AG10803 (cell line): Measurements from ENCODE around the gene RNF5.
"Not testable (repeated sequence)": the region's sequence is repeated elsewhere in the genome, so short reads cannot be mapped to it uniquely, and the experiment has no call there.

Source experiments
- DNase-seq: peaks from one replicate; pipeline ENCODE4 v3.0.0; 2010; ENCODE audit warnings: low read depth
- H3K4me3 ChIP-seq: 2 replicates; pipeline ENCODE4 v1.5.1; 2011; ENCODE audit warnings: mild to moderate bottlenecking, low read length, control low read depth
- TF ChIP-seq, protein P1 (sequence below): conservative IDR thresholded peaks from 2 replicates; pipeline ENCODE4 v1.5.1; 2011; ENCODE audit warnings: mild to moderate bottlenecking, low read length, control low read depth, inconsistent platforms

RNF5 gene

DNA sequence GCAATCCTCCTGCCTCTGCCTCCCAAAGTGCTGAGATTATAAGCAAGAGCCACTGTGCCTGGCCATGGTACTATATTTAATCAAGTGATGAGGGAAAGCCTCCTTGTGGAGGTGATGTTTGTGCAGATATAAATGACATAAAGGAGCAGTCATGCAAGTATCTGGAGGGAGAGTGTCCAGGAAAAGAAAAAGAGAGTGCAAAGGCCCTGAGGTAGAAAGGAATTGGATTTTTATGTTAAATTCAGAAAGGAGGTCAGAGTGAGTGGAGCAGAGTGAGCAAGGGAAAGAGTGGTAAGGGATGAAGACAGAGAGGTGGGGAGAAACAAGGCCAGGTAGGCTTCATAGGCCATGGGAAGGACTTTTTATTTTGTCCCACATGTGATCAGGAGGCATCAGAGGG, 40.8 kb upstream of the RNF5 start:
- TF ChIP-seq, protein P1, sequence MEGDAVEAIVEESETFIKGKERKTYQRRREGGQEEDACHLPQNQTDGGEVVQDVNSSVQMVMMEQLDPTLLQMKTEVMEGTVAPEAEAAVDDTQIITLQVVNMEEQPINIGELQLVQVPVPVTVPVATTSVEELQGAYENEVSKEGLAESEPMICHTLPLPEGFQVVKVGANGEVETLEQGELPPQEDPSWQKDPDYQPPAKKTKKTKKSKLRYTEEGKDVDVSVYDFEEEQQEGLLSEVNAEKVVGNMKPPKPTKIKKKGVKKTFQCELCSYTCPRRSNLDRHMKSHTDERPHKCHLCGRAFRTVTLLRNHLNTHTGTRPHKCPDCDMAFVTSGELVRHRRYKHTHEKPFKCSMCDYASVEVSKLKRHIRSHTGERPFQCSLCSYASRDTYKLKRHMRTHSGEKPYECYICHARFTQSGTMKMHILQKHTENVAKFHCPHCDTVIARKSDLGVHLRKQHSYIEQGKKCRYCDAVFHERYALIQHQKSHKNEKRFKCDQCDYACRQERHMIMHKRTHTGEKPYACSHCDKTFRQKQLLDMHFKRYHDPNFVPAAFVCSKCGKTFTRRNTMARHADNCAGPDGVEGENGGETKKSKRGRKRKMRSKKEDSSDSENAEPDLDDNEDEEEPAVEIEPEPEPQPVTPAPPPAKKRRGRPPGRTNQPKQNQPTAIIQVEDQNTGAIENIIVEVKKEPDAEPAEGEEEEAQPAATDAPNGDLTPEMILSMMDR, result no peak
- DNase-seq, result no peak
- no peak overlapping the region for H3K4me3 ChIP-seq

DNA sequence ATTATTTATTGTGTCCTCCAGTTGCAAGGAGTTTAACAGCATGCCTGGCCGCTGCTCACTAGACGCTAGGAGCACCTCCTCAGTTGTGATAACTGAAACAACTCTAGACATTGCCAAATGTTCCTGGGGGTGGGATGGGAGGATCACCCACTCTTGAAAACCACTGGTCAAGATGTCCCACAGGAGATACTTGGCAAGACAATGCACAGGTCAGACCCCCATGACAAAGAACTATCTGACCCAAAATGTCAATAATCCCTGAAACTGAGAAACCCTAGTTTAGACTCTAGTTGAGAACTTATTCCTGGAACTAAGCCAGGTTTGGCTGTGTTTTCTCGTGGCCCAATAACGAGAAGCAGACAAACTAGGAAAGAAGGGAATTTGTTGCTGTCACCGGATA, 38.6 kb upstream of the RNF5 start:
- TF ChIP-seq, protein P1, result no peak
- DNase-seq, result no peak
- no peak overlapping the region for H3K4me3 ChIP-seq

DNA sequence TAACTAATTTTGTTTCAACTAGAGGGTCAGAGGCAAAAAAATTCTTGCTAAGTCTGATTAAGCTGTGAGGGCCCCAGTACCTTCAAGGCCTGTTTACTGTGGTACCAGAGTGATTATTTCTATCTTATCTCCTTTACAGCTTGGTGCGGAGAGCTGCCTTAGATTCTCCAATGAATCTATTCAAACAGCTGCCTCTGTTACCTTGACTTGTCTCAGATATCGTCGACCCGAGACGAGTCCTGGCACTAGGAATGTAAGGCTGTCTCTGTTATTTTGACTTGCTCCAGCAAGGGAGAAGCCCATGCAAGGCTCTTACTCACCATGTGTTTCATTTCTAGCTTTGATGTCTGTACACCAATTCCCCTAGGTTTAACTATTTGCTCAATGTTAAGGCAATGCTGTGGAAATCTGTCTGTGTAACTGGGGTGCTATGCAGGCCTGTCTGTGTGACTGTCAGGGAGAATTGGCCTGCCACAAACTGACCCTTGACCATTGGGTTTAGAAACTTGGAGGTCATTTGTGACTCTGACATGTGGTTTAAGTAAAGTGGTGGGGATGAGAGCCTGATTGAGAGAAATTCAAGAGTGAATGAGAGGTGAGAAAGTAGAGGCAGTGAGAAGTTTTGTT, 37.7 kb upstream of the RNF5 start:
- H3K4me3 ChIP-seq, result no peak overlapping the region
- DNase-seq, result no peak
- TF ChIP-seq, protein P1, result no peak

DNA sequence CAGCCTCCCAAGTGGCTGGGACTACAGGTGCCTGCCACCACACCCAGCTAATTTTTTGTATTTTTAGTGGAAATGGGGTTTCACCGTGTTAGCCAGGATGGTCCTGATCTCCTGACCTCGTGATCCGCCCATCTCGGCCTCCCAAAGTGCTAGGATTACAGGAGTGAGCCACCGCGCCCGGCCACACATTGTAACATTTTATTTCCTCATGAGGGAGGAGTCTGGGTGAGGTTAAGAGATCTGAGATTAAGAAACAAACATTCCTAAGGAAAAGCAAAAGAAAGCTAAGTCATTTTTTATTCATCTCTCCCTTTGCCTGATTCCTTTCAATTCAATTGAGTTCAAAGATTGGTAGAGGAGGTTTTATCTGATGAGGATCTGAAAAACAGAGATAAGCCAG, 34.0 kb upstream of the RNF5 start:
- DNase-seq, result not testable (repeated sequence)

DNA sequence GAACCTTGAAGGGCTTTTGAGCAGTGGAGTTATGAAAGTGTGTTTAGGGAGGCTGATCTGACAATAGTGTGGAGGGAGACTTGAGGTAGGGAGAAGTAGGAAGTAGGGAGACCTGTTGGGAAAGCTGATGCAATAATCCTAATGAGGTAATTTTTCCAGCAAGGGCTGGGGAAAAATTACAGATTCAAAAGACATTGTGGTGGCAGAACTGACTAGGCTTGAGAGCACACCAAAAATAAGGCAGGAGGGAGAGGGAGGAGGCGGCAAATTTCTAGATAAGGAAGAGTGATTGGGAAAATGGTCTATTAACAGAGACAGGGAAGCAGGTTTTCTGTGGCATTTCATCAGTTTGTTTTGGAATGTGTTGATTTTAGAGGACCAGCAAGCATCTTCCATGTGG, 31.9 kb upstream of the RNF5 start:
- no peak overlapping the region for H3K4me3 ChIP-seq

More for the DNA sequence above, 34.0 kb upstream of the RNF5 start:
- not testable (repeated sequence) for H3K4me3 ChIP-seq

DNA sequence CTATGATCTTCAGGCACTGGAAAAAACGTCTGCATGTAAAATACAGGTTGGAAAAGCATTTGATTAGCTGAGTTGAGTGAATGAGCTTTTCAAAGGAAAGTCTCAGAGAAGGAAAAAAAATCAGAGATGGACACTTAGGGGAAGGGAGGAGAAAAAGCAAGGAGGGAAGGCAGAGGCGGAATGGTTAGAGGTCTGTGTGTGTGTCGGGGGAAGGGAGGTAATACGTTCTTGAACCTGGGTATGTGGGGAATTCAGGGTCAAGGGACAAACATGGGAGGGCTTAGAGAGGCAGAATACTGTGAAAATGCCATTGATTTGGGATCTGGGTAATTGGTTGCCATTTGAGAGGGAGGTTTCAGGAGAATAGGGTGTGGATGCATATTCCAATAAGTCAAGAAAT, 31.5 kb upstream of the RNF5 start:
- H3K4me3 ChIP-seq, result no peak overlapping the region
- TF ChIP-seq, protein P1, result no peak
- DNase-seq, result no peak

More for the DNA sequence above, 31.9 kb upstream of the RNF5 start:
- DNase-seq, result no peak
- TF ChIP-seq, protein P1, result no peak

DNA sequence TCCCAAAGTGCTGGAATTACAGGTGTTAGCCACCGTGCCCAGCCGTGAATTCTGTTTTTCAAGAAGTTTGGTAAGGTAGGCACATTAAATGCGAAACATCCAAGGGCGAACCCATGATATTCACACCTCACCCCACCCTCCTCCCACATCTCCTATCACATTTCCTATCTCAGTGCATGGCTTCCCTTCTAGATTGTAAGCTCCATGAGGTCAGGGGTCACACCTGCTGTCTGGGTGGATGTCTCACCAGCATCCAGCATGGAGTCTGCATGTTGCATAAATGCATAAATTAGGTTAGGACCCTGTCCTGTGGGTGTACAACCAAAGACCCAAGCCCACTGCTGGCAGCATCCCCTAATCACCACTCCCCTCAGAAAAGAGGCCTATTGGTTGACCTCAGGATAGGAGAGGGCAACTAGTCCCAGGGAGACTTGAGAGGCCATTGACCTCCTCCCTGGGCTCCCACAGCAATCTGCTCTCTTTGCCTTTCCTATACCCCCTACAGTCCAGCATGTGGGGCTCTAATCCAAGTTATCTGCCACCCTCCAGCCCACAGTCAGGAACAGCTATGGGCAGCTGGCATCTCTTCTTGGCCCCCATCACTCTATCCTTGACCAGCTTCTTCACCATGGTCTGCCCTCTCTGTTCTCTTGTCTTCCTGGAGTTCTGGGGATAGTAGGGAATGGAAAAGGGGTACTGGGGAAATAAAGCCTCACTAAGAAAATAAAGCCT, 30.6 kb upstream of the RNF5 start:
- DNase-seq, result no peak
- TF ChIP-seq, protein P1, result no peak
- H3K4me3 ChIP-seq, result no peak overlapping the region
